HCT116 (cell line): ENCODE measurements around the gene NEDD4L. TPM values are rescaled to one million over a fixed set of nuclear protein-coding genes. Genes with fewer than 3 reads are reported as not detected.

Source experiments
- ATAC-seq: fragments of 200-7000 bp; cut with Tn5 transposase; 2 replicates; pipeline ENCODE4 v1.9.1; 2020; ENCODE audit warnings: mild to moderate bottlenecking, moderate library complexity
- BruUV-seq: library from RNA; stranded (reverse); fragments of 400-500 nt; replicated peaks from 2 replicates; lab custom pipeline; 2021; lab: Mats Ljungman, UMichigan
- CTCF ChIA-PET: fragments of 300-600 bp; sonication (Branson Sonifier 250); formaldehyde crosslinking; loops from one replicate; lab custom pipeline; 2021; ENCODE audit warnings: antibody characterized with exemption; lab: Charles Lee
- POLR2A ChIA-PET: fragments of 300-600, 350-600 bp; sonication (Branson Sonifier 250); formaldehyde crosslinking; loops from one replicate; lab custom pipeline; 2021; ENCODE audit warnings: antibody characterized with exemption; lab: Charles Lee
- RAD21 ChIA-PET, 2 experiments: fragments of 300-600 bp; sonication (Branson Sonifier 250); formaldehyde crosslinking; loops; one replicate each; lab custom pipeline; 2023; ENCODE audit warnings: low total read pairs in 2 of 2; ENCODE audit not compliant: uncharacterized antibody in 2 of 2, unreplicated experiment in 2 of 2, low non-redundant PET in 1 of 2; lab: Charles Lee
- DNase-seq: peaks from one replicate; pipeline ENCODE4 v3.0.0-alpha.2; 2010; ENCODE audit warnings: low read depth, low spot score
- H2AFZ ChIP-seq: fragments of 200-600 bp; shearing (Covaris generic), sonication (generic); 2 replicates; pipeline ENCODE4 v1.6.1; 2017; ENCODE audit warnings: low read depth, mixed run types, mixed read lengths, antibody characterized with exemption, low read length; ENCODE audit not compliant: poor library complexity, severe bottlenecking
- H3K27ac ChIP-seq: 2 replicates; pipeline ENCODE4 v1.5.1; 2012; ENCODE audit warnings: low read depth, low read length
- H3K27me3 ChIP-seq: fragments of 200-600 bp; sonication (generic); 2 replicates; pipeline ENCODE4 v1.6.1; 2016; ENCODE audit warnings: mixed run types, low read length, mixed read lengths; ENCODE audit not compliant: insufficient read depth
- H3K36me3 ChIP-seq, 2 experiments: fragments of 200-500 bp in 1 of 2; fragments of 200-600 bp in 1 of 2; sonication (Bioruptor generic) in 1 of 2; sonication (generic) in 1 of 2; 2 replicates each; pipeline versions ENCODE4 v1.5.1 to v1.6.1; 2014 to 2016; ENCODE audit warnings: low read length in 2 of 2, inconsistent platforms in 1 of 2, mixed read lengths in 1 of 2, mixed run types in 1 of 2; ENCODE audit not compliant: insufficient read depth in 2 of 2, control insufficient read depth in 1 of 2
- H3K4me1 ChIP-seq, 2 experiments: fragments of 200-600 bp in 1 of 2; sonication (generic) in 1 of 2; 2 replicates each; pipeline versions ENCODE4 v1.5.1 to v1.6.1; 2012 to 2017; ENCODE audit warnings: low read length in 2 of 2, inconsistent platforms in 1 of 2, mild to moderate bottlenecking in 1 of 2, mixed read lengths in 1 of 2, mixed run types in 1 of 2, moderate library complexity in 1 of 2; ENCODE audit not compliant: insufficient read depth in 2 of 2, control insufficient read depth in 1 of 2
- H3K4me2 ChIP-seq: fragments of 200-600 bp; sonication (generic); 2 replicates; pipeline ENCODE4 v1.6.1; 2017; ENCODE audit warnings: mixed run types, low read length, mixed read lengths
- H3K4me3 ChIP-seq, 2 experiments: fragments of 200-600 bp in 1 of 2; sonication (generic) in 1 of 2; replicated peaks in 1 of 2; 2 replicates each; pipeline ENCODE4 v1.5.1; 2011 to 2016; ENCODE audit warnings: low read length in 2 of 2, control low read depth in 1 of 2, low read depth in 1 of 2, mild to moderate bottlenecking in 1 of 2, mixed read lengths in 1 of 2, mixed run types in 1 of 2
- H3K79me2 ChIP-seq: fragments of 200-600 bp; sonication (generic); 2 replicates; pipeline ENCODE4 v1.6.1; 2017; ENCODE audit warnings: mild to moderate bottlenecking, mixed run types, low read length, moderate library complexity, mixed read lengths; ENCODE audit not compliant: insufficient read depth
- H3K9ac ChIP-seq: fragments of 200-600 bp; sonication (generic); 2 replicates; pipeline ENCODE4 v1.6.1; 2016; ENCODE audit warnings: low read length, mixed read lengths
- H3K9me2 ChIP-seq: fragments of 200-600 bp; sonication (generic), shearing (Covaris generic); 2 replicates; pipeline ENCODE4 v1.6.1; 2017; ENCODE audit warnings: mixed run types, mild to moderate bottlenecking, moderate library complexity; ENCODE audit not compliant: insufficient read depth
- H3K9me3 ChIP-seq, 2 experiments: fragments of 200-500 bp in 1 of 2; fragments of 200-600 bp in 1 of 2; sonication (Bioruptor generic) in 1 of 2; sonication (generic) in 1 of 2; 2 replicates each; pipeline ENCODE4 v1.6.1; 2014 to 2017; ENCODE audit warnings: low read length in 2 of 2, mixed read lengths in 2 of 2, inconsistent platforms in 1 of 2, low read depth in 1 of 2, mild to moderate bottlenecking in 1 of 2, mixed run types in 1 of 2, moderate library complexity in 1 of 2; ENCODE audit not compliant: control insufficient read depth in 1 of 2, insufficient read depth in 1 of 2
- H4K20me1 ChIP-seq: fragments of 200-600 bp; sonication (generic), shearing (Covaris generic); 2 replicates; pipeline ENCODE4 v1.6.1; 2017; ENCODE audit warnings: mixed run types, mild to moderate bottlenecking, moderate library complexity; ENCODE audit not compliant: insufficient read depth
- CBX3 ChIP-seq: IDR thresholded peaks from 2 replicates; pipeline ENCODE4 v1.6.1; 2012; ENCODE audit warnings: low read depth
- EGR1 ChIP-seq: IDR thresholded peaks from 2 replicates; pipeline ENCODE4 v1.6.1; 2012; ENCODE audit warnings: low read depth
- ELF1 ChIP-seq: IDR thresholded peaks from 2 replicates; pipeline ENCODE4 v1.6.1; 2012; ENCODE audit warnings: low read depth, borderline replicate concordance
- EZH2 ChIP-seq: fragments of 200-600 bp; sonication (generic); IDR thresholded peaks from 2 replicates; pipeline ENCODE4 v1.6.1; 2017; ENCODE audit warnings: antibody characterized with exemption, mixed run types
- EZH2phosphoT487 ChIP-seq: fragments of 200-600 bp; IDR thresholded peaks from 2 replicates; pipeline ENCODE4 v1.6.1; 2018; ENCODE audit warnings: antibody characterized with exemption, borderline replicate concordance
- FOSL1 ChIP-seq: IDR thresholded peaks from 2 replicates; pipeline ENCODE4 v1.6.1; 2012; ENCODE audit warnings: low read depth
- JUND ChIP-seq: IDR thresholded peaks from 2 replicates; pipeline ENCODE4 v1.6.1; 2012
- MAX ChIP-seq: IDR thresholded peaks from 2 replicates; pipeline ENCODE4 v1.6.1; 2012
- POLR2AphosphoS5 ChIP-seq: IDR thresholded peaks from 2 replicates; pipeline ENCODE4 v1.6.1; 2011; ENCODE audit warnings: mild to moderate bottlenecking, low read depth, low read length, moderate library complexity
- RAD21 ChIP-seq: IDR thresholded peaks from 2 replicates; pipeline ENCODE4 v1.6.1; 2012; ENCODE audit warnings: low read depth, mild to moderate bottlenecking
- REST ChIP-seq: IDR thresholded peaks from 2 replicates; pipeline ENCODE4 v1.6.1; 2012; ENCODE audit warnings: low read depth
- SIN3A ChIP-seq: IDR thresholded peaks from 2 replicates; pipeline ENCODE4 v1.6.1; 2012; ENCODE audit warnings: low read depth
- TCF7L2 ChIP-seq: IDR thresholded peaks from 2 replicates; pipeline ENCODE4 v1.7.0; 2011; ENCODE audit warnings: borderline replicate concordance, inconsistent platforms; ENCODE audit not compliant: insufficient read depth, insufficient read length; ENCODE audit errors: extremely low read depth
- YY1 ChIP-seq: IDR thresholded peaks from 2 replicates; pipeline ENCODE4 v1.6.1; 2011; ENCODE audit warnings: low read length, low read depth, moderate library complexity, mild to moderate bottlenecking; ENCODE audit not compliant: insufficient replicate concordance; ENCODE audit errors: extremely low read depth
- ZBTB33 ChIP-seq: IDR thresholded peaks from 2 replicates; pipeline ENCODE4 v1.6.1; 2011; ENCODE audit warnings: mild to moderate bottlenecking, low read length, moderate library complexity; ENCODE audit not compliant: insufficient replicate concordance; ENCODE audit errors: extremely low read depth
- ZFX ChIP-seq: fragments of 450-650 bp; IDR thresholded peaks from 2 replicates; pipeline ENCODE4 v1.6.1; 2017
- ZNF274 ChIP-seq: fragments of 200-500 bp; sonication (Bioruptor generic); IDR thresholded peaks from 2 replicates; pipeline ENCODE4 v1.6.1; 2014; ENCODE audit warnings: mild to moderate bottlenecking, low read depth, low read length, inconsistent platforms
- intact Hi-C: fragments of 100-400 bp; cut with micrococcal nuclease; formaldehyde crosslinking; loops from 2 replicates; pipeline ENCODE4 v1.10.0; 2022
- total RNA-seq: library from RNA; stranded (reverse); gene quantifications from one replicate; pipeline ENCODE4 v1.2.1, GENCODE V29; 2021; ENCODE audit not compliant: unreplicated experiment
- TF ChIP-seq, protein P1 (sequence below), 3 experiments: fragments of 200-600 bp in 1 of 3; sonication (generic) in 1 of 3; IDR thresholded peaks in 2 of 3; conservative IDR thresholded peaks in 1 of 3; 2 replicates each; pipeline ENCODE4 v1.5.1; 2012 to 2017; ENCODE audit warnings: low read depth in 2 of 3, low read length in 2 of 3, antibody characterized with exemption in 1 of 3, borderline replicate concordance in 1 of 3, control low read depth in 1 of 3, mild to moderate bottlenecking in 1 of 3, mixed read lengths in 1 of 3, mixed run types in 1 of 3, moderate library complexity in 1 of 3; ENCODE audit not compliant: insufficient read depth in 1 of 3

Gene NEDD4L
- total RNA-seq, 1 experiment from 2014 or later = 41.5 TPM

- H3K27me3 ChIP-seq = no peaks in the 10 kb centered on the region
- intact Hi-C loops = no loop called here
- no peak overlapping the region for H3K9ac ChIP-seq
- POLR2A ChIA-PET = no interaction called here
- no peaks in the 10 kb centered on the region for H4K20me1 ChIP-seq
- no peaks in the 10 kb centered on the region for H3K36me3 ChIP-seq
- RAD21 ChIA-PET = no interaction called here
- H3K79me2 ChIP-seq = no peaks in the 10 kb centered on the region
- ATAC-seq = no peak
- no peak for DNase-seq
- no peak overlapping the region for H3K27ac ChIP-seq
- H3K4me1 ChIP-seq = peaks cover 50 to 51% of the 10 kb centered on the region in 2 experiments
- no peaks in the 10 kb centered on the region for H3K9me3 ChIP-seq
- no TSS peak for BruUV-seq
- H2AFZ ChIP-seq = no peak overlapping the region
- TF ChIP-seq EZH2phosphoT487 (no peak), CBX3 (no peak), EZH2 (no peak), REST (no peak), RAD21 (no peak), JUND (no peak), POLR2AphosphoS5 (no peak), ZFX (no peak), ELF1 (no peak), TCF7L2 (no peak), SIN3A (no peak), MAX (no peak), FOSL1 (no peak), ZBTB33 (no peak), ZNF274 (no peak), YY1 (no peak), EGR1 (no peak)
- TF ChIP-seq, protein P1, sequence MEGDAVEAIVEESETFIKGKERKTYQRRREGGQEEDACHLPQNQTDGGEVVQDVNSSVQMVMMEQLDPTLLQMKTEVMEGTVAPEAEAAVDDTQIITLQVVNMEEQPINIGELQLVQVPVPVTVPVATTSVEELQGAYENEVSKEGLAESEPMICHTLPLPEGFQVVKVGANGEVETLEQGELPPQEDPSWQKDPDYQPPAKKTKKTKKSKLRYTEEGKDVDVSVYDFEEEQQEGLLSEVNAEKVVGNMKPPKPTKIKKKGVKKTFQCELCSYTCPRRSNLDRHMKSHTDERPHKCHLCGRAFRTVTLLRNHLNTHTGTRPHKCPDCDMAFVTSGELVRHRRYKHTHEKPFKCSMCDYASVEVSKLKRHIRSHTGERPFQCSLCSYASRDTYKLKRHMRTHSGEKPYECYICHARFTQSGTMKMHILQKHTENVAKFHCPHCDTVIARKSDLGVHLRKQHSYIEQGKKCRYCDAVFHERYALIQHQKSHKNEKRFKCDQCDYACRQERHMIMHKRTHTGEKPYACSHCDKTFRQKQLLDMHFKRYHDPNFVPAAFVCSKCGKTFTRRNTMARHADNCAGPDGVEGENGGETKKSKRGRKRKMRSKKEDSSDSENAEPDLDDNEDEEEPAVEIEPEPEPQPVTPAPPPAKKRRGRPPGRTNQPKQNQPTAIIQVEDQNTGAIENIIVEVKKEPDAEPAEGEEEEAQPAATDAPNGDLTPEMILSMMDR (IDR thresholded peaks at IDR 0.05 in 2 of 3, conservative IDR thresholded peaks at IDR 0.05 in 1 of 3; ENCODE audit: borderline replicate concordance in 1 of 3, insufficient read depth in 1 of 3, low read depth in 2 of 3, low read length in 2 of 3) = no peak
- CTCF ChIA-PET = no interaction called here
- no peak overlapping the region for H3K4me3 ChIP-seq
- no peaks in the 10 kb centered on the region for H3K9me2 ChIP-seq
- no peak overlapping the region for H3K4me2 ChIP-seq
These were observed 228.2 kb downstream of the NEDD4L start for GRCh38 chr18:58272209-58272608.
